Dedifferentiated amniotic fluid mesenchymal stem cell (primary cell): Measurements from ENCODE around the gene DDX59.
A peak's percentile ranks its signal among the peaks of the same experiment; 100 is the strongest.

ENCODE experiments used
- DNase-seq: peaks from one replicate; pipeline ENCODE4 v3.0.0-alpha.2; 2016; ENCODE audit errors: extremely low spot score

DDX59 gene

GRCh38 chr1:200669314-200670241 lies at the start of gene DDX59:
Gene DDX59, minus strand, starts transcription at chr1:200669907. Its CDS starts 3,167 bp downstream, at chr1:200666740.
- peak; percentile 98 for DNase-seq

- no peak for DNase-seq
Measured at GRCh38 chr1:200714504-200715187, 44.9 kb upstream of the DDX59 start.

- DNase-seq: no peak
Measured at GRCh38 chr1:200710166-200710565, 40.5 kb upstream of the DDX59 start.

- DNase-seq: no peak
Measured at GRCh38 chr1:200708769-200709168, 39.1 kb upstream of the DDX59 start.

GRCh38 chr1:200708161-200708560 lies 38.5 kb upstream of the DDX59 start:
- DNase-seq: no peak

- DNase-seq: no peak
Measured at GRCh38 chr1:200707116-200707515, 37.4 kb upstream of the DDX59 start.

DNA sequence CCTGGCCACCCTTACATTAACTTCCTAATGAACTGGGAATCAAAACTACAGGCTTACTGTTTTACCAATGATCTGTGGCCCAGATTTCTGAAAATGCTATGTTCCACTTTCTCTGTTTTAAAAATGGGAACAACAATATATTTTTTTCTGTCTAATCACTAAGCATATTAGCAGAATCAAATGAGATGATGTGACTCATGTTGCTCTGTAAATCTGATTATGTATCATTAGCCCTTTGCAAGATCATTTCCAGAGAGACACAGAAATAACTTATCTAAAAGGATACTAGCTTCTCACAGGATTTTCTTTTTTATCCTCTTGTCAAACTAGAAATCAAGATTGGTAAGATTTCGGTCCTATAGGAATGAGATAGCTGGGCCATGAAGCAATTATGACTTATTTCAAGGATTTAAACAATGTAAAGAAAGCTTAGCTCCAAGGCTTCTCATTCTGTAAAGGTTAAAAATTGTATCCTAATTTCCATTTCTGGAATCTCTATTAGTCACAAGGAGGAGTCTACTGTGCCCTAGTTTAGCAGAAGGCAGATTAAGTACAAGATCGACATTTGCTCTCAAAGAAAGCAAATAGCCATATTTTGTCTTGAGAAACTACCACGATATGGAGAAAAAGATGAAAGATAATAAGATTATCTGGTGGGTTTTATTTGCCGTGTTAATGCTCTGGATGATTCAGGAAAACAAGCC lies 36.6 kb upstream of the DDX59 start:
- DNase-seq: no peak

DNA sequence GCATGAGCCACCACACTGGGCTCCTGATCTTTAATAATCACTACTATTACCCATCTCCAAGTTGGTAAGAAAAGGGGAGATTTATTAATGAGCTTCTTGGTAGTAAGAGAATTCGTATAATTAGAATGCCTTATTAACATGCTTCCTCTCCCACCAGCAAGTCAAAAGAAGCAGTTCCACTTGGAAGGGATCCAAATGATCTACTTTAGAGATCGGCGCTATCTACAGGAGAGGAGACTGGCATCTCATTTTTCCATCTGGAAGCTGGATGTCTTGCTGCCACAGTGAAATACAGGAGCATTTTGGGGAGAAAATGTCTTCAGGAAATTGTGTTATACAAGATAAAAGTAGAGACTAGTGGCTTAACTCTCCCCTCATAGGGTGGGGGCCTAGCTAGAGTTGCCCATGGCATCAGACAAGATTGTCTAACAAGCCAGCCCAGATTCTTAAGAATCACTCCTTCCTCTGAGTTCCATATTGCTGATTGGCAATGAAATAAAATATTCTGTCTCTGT lies 35.3 kb upstream of the DDX59 start:
- DNase-seq: no peak

DNA sequence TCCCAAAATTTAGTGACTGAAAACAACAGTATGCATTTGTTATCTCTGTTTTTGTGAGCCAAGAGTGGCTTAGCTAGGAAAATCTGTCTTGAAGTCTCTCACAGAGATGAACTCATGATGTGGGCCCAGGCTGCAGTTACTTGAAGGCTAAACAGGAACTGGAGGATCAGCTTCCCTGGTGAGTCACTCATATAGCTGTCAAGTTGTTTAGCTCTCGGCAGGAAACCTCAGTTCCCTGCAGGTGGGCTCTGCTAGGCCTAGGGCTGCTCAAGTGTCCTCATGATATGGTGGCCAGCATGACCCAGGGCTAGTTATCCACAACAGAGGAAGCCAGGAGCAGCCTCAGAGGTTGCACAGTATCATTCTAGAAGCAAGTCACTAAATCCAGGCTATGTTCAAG lies 30.2 kb upstream of the DDX59 start:
- DNase-seq: no peak

DNA sequence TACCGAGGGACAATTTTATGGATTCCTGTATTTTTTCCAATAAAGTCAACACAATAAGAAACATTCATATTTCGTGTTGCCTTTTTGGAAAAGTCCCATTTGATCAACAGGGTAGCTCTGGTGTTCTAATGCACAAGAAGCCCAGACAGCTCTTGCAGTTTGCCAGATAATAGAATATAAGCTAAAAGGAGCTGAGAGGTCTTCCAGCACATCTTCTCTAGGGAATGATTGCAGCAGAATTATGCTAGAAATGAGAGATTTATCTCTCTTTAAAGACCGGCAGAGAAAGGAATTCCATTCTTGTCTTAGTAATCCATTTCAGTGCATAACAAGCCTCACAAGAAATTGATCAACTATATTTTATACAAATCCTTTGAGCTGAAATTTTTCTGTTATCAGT lies 25.0 kb upstream of the DDX59 start:
- no peak for DNase-seq

DNA sequence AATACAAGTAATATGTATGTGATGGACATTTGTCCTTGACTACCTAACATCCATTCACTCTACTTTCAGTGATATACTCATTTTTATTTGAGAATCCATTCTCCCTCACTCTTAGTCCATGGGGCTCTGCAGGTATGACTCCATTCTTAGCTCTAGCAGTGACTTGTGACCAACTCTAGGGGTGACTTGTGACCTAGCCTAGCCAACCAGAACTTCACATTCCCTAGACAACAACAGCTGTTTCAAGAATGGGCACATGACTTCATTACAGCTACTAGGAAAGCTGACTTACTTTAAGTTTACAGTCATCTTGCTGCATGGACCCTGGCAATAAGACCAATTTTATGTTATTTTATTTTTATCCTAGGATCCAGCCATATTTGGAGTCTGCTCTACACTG lies 23.6 kb upstream of the DDX59 start:
- DNase-seq: no peak

DNA sequence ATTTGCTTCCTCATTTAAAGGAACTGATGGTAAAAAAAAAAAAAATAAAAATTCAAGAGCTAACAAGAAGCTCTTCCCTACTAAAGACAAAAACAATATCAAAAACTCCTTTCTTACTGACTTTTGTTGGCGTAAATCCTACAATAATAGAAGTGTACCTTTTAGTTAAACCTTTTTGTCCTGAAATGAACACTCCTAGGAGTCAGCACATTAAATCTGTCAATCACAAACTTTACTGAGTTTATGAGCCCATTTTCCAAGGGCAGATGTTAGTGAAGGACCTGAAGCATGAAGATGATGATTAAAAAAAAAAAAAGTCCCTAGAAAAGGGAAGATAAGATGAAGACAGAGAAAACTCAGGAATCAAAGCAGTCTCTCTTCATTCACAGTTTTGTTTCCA lies 22.6 kb upstream of the DDX59 start:
- no peak for DNase-seq

GRCh38 chr1:200686620-200687019 lies 16.9 kb upstream of the DDX59 start:
- DNase-seq: no peak

- DNase-seq: no peak
Measured at GRCh38 chr1:200684015-200684414, 14.3 kb upstream of the DDX59 start.

DNA sequence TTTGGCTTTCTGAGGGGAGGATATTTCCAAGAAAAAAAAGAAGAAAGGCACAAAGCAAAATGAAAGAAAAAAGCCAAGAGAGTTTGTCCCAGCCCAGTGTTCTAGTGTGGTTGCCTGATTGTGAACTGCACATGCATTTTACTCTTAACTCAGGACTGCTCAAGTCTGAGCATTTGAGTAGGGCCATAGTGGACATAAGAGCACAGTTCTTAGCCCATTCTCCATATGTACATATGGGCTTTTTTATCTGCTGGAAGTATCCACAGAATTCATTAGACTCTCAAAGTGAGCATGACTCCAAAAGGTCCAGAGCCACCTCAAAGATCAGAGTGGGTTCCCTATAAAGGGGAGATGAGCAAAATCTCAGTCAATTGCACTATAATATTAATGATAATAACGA lies 13.6 kb upstream of the DDX59 start:
- no peak for DNase-seq

DNA sequence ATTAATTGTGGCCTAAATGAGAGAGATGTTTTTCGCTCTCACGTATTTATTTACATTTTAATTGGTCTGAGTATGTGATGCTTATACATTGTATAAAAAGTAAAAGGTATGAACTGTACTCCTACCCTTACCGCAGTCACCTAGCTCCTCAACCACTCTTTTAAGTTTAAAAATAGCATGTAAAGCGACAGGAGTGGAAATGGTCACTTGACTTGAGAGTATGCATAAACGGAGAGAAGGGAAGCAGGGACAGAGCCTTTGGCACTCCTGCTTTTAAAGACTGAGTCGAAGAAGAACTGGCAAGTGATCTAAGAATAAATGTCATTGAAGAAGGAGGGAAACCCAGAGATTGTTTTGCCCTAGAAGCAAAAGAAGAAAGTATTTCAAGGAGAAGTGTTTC lies 11.5 kb upstream of the DDX59 start:
- DNase-seq: no peak

GRCh38 chr1:200676829-200677228 lies 7.1 kb upstream of the DDX59 start:
- DNase-seq: no peak

DNA sequence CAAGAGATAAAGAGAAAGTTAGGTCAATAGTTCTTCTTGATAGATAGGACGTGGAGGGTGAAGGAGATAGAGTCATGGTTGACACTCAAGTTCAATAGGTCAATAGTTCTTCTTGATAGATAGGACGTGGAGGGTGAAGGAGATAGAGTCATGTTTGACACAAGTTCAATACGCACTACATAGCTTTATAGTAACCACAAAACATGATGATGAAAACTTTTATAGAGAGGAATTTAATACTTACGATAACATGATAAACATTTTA lies 5.8 kb upstream of the DDX59 start:
- no peak for DNase-seq

DNA sequence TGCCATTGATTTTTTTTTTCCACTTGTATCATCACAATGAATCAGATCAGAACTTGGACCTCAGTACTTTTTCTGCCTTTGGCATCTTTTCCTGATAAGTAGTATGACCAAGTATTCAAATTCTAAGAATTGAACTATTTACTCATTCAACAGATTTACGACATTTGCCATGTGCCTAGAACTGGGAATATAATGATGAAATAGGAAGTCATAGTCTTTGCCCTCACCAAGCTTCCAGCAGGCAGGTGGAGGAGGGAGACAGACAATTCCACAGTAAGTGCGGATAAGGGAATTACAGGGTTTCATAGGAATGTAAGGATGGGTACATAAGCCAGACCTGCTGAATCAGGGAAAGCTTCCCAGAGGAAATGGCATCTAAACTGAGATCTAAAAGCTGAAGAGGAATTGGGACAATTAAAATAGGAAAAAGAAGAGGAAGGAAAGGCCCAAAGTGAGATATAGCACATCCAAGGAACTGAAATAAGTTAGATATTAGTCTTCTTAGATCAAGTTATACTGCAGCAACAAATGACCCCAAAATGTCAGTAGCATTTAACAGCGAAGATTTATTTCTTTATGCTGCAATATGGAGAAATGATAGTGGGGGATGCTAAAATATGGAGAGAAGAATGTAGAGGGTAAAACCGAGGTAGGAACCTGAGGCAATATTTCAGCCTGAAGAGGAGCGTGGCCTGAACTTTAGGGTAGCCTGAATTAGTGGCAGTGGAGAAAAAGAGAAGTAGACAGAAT lies 5.3 kb upstream of the DDX59 start:
- DNase-seq: no peak

- DNase-seq: no peak
Measured at GRCh38 chr1:200673952-200674823, 4.5 kb upstream of the DDX59 start.

DNA sequence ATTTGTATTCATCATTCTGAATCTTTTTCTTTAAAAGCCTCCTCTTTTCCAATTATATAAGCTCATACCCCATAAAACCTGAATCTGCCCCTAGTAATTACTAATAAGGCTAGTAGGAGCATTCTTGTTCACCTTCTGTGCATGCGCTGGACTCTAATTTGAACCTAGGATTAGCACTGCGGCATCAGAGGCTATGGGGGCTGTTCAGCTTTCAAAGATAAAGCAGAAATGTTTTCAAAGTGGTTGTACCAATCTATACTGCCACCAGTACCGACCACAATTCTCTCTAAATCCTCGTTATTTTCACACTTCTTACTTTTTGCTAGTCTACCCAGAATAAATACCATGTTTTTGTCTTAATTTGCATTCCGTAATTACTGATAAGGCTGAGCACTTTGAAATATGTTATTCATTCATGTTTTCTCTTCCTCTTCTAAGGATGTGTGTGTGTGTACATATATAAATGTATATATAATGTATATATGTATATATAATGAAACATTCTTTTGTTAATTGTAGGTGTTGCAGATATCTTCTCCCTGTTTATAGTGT lies 1.6 kb upstream of the DDX59 start:
- DNase-seq: no peak
